Endothelial cell of umbilical vein (primary cell): ENCODE results near the gene ADCY9. TPM values are rescaled to one million over a fixed set of nuclear protein-coding genes. Genes with fewer than 3 reads are reported as not detected.
"Not testable (repeated sequence)": the region's sequence is repeated elsewhere in the genome, so short reads cannot be mapped to it uniquely, and the experiment has no call there.

Experiments
- BruUV-seq: library from RNA; stranded (reverse); fragments of 400-500 nt; replicated peaks from 2 replicates; lab custom pipeline; 2021; lab: Mats Ljungman, UMichigan
- CTCF ChIA-PET: fragments of 300-600, 350-600 bp; sonication (Branson Sonifier 250); formaldehyde crosslinking; loops from one replicate; lab custom pipeline; 2021; ENCODE audit warnings: antibody characterized with exemption, inconsistent platforms; lab: Charles Lee
- POLR2A ChIA-PET: fragments of 300-600, 350-600 bp; sonication (Branson Sonifier 250); formaldehyde crosslinking; loops from one replicate; lab custom pipeline; 2021; ENCODE audit warnings: antibody characterized with exemption, inconsistent platforms; lab: Charles Lee
- DNase-seq: peaks from one replicate; pipeline ENCODE4 v3.0.0-alpha.2; 2011; ENCODE audit warnings: low read depth, low spot score
- FAIRE-seq: peaks from 2 replicates; lab custom pipeline; 2011; peaks lifted over from hg19 to GRCh38; lab: Jason Lieb, UNC
- H2AFZ ChIP-seq: 2 replicates; pipeline ENCODE4 v1.6.0; 2012; ENCODE audit warnings: low read depth, low read length, control low read depth, inconsistent platforms
- H3K27ac ChIP-seq: 2 replicates; pipeline ENCODE4 v1.5.1; 2011; ENCODE audit warnings: low read depth, mild to moderate bottlenecking, control low read depth, low read length, moderate library complexity; ENCODE audit not compliant: insufficient read depth
- H3K27me3 ChIP-seq, 2 experiments: 2 replicates each; pipeline versions ENCODE4 v1.6.0 to v1.6.1; 2011; ENCODE audit warnings: low read length in 2 of 2, mixed read lengths in 1 of 2; ENCODE audit not compliant: control insufficient read depth in 2 of 2, insufficient read depth in 2 of 2
- H3K36me3 ChIP-seq, 2 experiments: 2 replicates in 1 of 2; 3 replicates in 1 of 2; pipeline ENCODE4 v1.5.1; 2011; ENCODE audit warnings: low read length in 2 of 2, mild to moderate bottlenecking in 1 of 2, moderate library complexity in 1 of 2; ENCODE audit not compliant: control insufficient read depth in 2 of 2, insufficient read depth in 2 of 2; ENCODE audit errors: extremely low read depth in 1 of 2
- H3K4me1 ChIP-seq: 3 replicates; pipeline ENCODE4 v1.5.1; 2011; ENCODE audit warnings: mild to moderate bottlenecking, low read length; ENCODE audit not compliant: control insufficient read depth, insufficient read depth; ENCODE audit errors: extremely low read depth
- H3K4me2 ChIP-seq: 2 replicates; pipeline ENCODE4 v1.6.1; 2011; ENCODE audit warnings: low read length, control low read depth, mixed read lengths; ENCODE audit not compliant: insufficient read depth
- H3K4me3 ChIP-seq, 3 experiments: fragments of 200-600 bp in 1 of 3; sonication (generic), shearing (Covaris generic) in 1 of 3; replicated peaks in 1 of 3; 2 replicates each; pipeline ENCODE4 v1.5.1; 2011 to 2016; ENCODE audit warnings: control low read depth in 3 of 3, low read length in 3 of 3, mild to moderate bottlenecking in 2 of 3, inconsistent platforms in 1 of 3, low read depth in 1 of 3, moderate library complexity in 1 of 3; ENCODE audit not compliant: insufficient read depth in 1 of 3
- H3K79me2 ChIP-seq: 2 replicates; pipeline ENCODE4 v1.6.0; 2012; ENCODE audit warnings: low read length, inconsistent platforms; ENCODE audit not compliant: control insufficient read depth, insufficient read depth
- H3K9ac ChIP-seq: replicated peaks from 2 replicates; pipeline ENCODE3; 2011; ENCODE audit warnings: low read length, control low read depth; ENCODE audit not compliant: insufficient read depth; ENCODE audit errors: extremely low read depth
- H3K9me1 ChIP-seq: replicated peaks from 3 replicates; pipeline ENCODE4 v1.6.0; 2011; ENCODE audit warnings: mild to moderate bottlenecking, low read length; ENCODE audit not compliant: control insufficient read depth, insufficient read depth; ENCODE audit errors: extremely low read depth
- H3K9me3 ChIP-seq: replicated peaks from 2 replicates; pipeline ENCODE4 v1.5.1; 2012; ENCODE audit warnings: low read length, inconsistent platforms; ENCODE audit not compliant: control insufficient read depth, insufficient read depth
- H4K20me1 ChIP-seq: replicated peaks from 2 replicates; pipeline ENCODE3; 2011; ENCODE audit warnings: mild to moderate bottlenecking, low read length; ENCODE audit not compliant: control insufficient read depth, insufficient read depth; ENCODE audit errors: extremely low read depth
- CTCF ChIP-seq, 2 donors: IDR thresholded peaks; 1 replicate in 1 of 2; 2 replicates in 1 of 2; pipeline ENCODE4 v1.5.1; 2011; ENCODE audit warnings: low read length in 2 of 2, mild to moderate bottlenecking in 2 of 2, moderate library complexity in 2 of 2, control low read depth in 1 of 2, inconsistent platforms in 1 of 2, low read depth in 1 of 2; ENCODE audit not compliant: insufficient read depth in 1 of 2; ENCODE audit errors: extremely low read depth in 1 of 2
- EZH2 ChIP-seq: IDR thresholded peaks from 2 replicates; pipeline ENCODE4 v1.6.1; 2012; ENCODE audit warnings: borderline replicate concordance, low read depth, mild to moderate bottlenecking, moderate library complexity, low read length, inconsistent platforms; ENCODE audit not compliant: severe bottlenecking
- FOS ChIP-seq: IDR thresholded peaks from 2 replicates; pipeline ENCODE4 v1.6.1; 2011; ENCODE audit warnings: mild to moderate bottlenecking, low read length, moderate library complexity, borderline replicate concordance; ENCODE audit not compliant: insufficient read depth
- GATA2 ChIP-seq: IDR thresholded peaks from 2 replicates; pipeline ENCODE4 v1.7.0; 2011; ENCODE audit warnings: low read depth, mild to moderate bottlenecking, moderate library complexity, mixed read lengths, low read length; ENCODE audit not compliant: insufficient read length, insufficient read depth
- JUN ChIP-seq: IDR thresholded peaks from 2 replicates; pipeline ENCODE4 v1.6.1; 2011; ENCODE audit warnings: borderline replicate concordance, low read depth; ENCODE audit not compliant: insufficient read length, insufficient read depth
- MYC ChIP-seq: IDR thresholded peaks from one replicate; pipeline ENCODE4 v1.6.1; 2011; ENCODE audit warnings: mild to moderate bottlenecking, low read depth, low read length
- dilution Hi-C: fragments of 300-500 bp; cut with MboI; formaldehyde crosslinking; loops from one replicate; pipeline ENCODE4 v1.15.0; 2019; ENCODE audit warnings: low sequenced_read_pairs; ENCODE audit not compliant: extremely low pct_ligation_motif_present
- intact Hi-C: fragments of 100-400 bp; cut with micrococcal nuclease; formaldehyde crosslinking; loops from one replicate; pipeline ENCODE4 v1.10.0; 2022
- polyA plus RNA-seq, 4 experiments: library from polyadenylated mRNA; depleted of rRNA in 3 of 4; stranded (reverse) in 3 of 4; unstranded in 1 of 4; fragments of >200 nt; gene quantifications; 2 replicates each; pipeline versions ENCODE4 v1.2.1 to v1.2.3, GENCODE V29; 2011 to 2012; ENCODE audit warnings: missing spikeins in 1 of 4
- total RNA-seq: library from RNA; stranded (reverse); gene quantifications from 2 replicates; pipeline ENCODE4 v1.2.3, GENCODE V29; 2021
- TF ChIP-seq, protein P1 (sequence below): IDR thresholded peaks from 2 replicates; pipeline ENCODE4 v1.6.1; 2011; ENCODE audit not compliant: insufficient read depth, insufficient read length

The ADCY9 gene
- total and polyA plus RNA-seq, 2 donors (not counting 3 experiments of a cell fraction or from before 2014, with no cell fraction given): 6.8 to 14.0 TPM

DNA sequence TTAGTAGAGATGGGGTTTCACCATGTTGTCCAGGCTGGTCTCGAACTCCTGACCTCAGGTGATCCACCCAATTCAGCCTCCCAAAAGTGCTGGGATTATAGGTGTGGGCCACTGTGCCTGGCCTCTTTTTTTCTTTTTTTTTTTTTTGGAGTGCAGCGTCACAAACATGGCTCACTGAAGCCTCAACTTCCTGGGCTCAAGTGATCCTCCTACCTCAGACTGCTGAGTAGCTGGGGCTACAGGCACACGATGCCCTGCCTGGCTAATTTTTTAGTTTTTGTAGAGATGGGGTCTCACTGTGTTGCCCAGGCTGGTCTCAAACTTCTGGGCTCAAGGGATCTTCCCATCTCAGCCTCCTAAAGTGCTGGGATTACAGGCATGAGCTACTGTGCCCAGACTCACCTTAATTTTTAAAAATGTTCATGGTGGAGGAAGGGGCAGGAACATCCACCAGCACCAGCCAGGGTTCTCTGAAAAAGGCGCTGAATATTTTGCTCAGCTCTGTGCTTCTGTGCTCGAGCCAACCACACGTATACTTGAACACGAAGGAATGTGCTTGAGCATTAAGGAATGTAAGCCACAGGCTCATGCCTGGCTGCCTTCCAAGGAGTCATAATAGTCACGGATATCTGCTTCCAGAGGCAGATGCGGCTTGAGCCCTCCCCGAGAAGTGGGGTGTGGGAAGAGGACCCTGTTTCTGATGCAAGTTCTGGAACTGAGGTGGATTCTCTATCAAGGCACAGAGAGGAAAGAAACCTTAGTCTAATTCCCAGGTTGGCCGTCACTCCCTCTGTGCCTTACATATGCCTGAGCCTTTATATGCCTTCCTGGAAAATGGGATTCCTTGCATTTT, 170.3 kb downstream of the ADCY9 start:
- Histone ChIP-seq H3K9ac (no peak overlapping the region), H3K9me3 (no peaks in the 10 kb centered on the region), H3K4me1 (peaks cover 19% of the 10 kb centered on the region), H3K79me2 (no peaks in the 10 kb centered on the region), H3K4me2 (no peak overlapping the region), H2AFZ (no peak overlapping the region), H3K27me3 (no peaks in the 10 kb centered on the region), H3K4me3 (no peak overlapping the region), H3K36me3 (no peaks in the 10 kb centered on the region), H4K20me1 (no peaks in the 10 kb centered on the region), H3K27ac (no peak overlapping the region), H3K9me1 (no peaks in the 10 kb centered on the region)
- POLR2A ChIA-PET: no interaction called here
- TF ChIP-seq JUN (no peak), MYC (no peak), FOS (no peak), GATA2 (no peak), CTCF (IDR thresholded peaks at IDR 0.05; ENCODE audit: extremely low read depth in 1 of 2, insufficient read depth in 1 of 2, low read depth in 1 of 2, low read length in 2 of 2) (no peak), EZH2 (no peak)
- TF ChIP-seq, protein P1, sequence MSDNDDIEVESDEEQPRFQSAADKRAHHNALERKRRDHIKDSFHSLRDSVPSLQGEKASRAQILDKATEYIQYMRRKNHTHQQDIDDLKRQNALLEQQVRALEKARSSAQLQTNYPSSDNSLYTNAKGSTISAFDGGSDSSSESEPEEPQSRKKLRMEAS: no peak
- CTCF ChIA-PET: interaction anchor here (2.3 kb wide), 1 partner anchor 308 kb away, joined by 7 read pairs; no protein-coding TSS in a partner anchor
- DNase-seq (peak; percentile 82), FAIRE-seq (peak; percentile 80)
- no TSS peak for BruUV-seq
- dilution Hi-C loops: no loop called here
- intact Hi-C loops: no loop called here

DNA sequence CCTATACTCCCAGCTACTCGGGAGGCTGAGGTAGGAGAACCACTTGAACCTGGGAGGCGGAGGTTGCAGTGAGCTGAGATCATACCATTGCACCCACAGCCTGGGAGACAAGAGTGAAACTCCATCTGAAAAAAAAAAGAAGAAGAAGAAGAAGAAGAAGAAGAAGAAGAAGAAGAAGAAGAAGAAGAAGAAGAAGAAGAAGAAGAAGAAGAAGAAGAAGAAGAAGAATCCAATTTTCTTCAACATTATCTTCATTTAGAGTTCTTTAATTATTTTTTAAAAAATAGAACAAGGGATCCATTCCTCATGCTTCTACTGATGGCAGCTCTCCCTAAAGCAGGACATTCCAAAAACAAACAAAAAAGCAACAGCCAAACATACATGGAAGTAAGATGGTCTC, 171.8 kb downstream of the ADCY9 start:
- FAIRE-seq, H3K4me2 ChIP-seq, H3K36me3 ChIP-seq, H2AFZ ChIP-seq, H3K9me3 ChIP-seq, H3K79me2 ChIP-seq, H3K27me3 ChIP-seq, H4K20me1 ChIP-seq, H3K9me1 ChIP-seq, dilution Hi-C loops, intact Hi-C loops, H3K4me3 ChIP-seq, H3K27ac ChIP-seq, H3K9ac ChIP-seq, POLR2A ChIA-PET, BruUV-seq, DNase-seq: not testable (repeated sequence)
- CTCF ChIA-PET: interaction anchor here (1.0 to 2.3 kb wide), 2 partner anchors 15 to 309 kb away, joined by 3 to 7 read pairs; no protein-coding TSS in a partner anchor
- peaks cover 11% of the 10 kb centered on the region for H3K4me1 ChIP-seq

- H3K9me1 ChIP-seq, H3K4me2 ChIP-seq, H4K20me1 ChIP-seq, H3K9me3 ChIP-seq, H3K9ac ChIP-seq, POLR2A ChIA-PET, BruUV-seq, H3K4me3 ChIP-seq, dilution Hi-C loops, H3K27ac ChIP-seq, H2AFZ ChIP-seq, DNase-seq, H3K79me2 ChIP-seq, FAIRE-seq, H3K27me3 ChIP-seq, CTCF ChIA-PET, intact Hi-C loops, H3K36me3 ChIP-seq: not testable (repeated sequence)
- peaks cover 11% of the 10 kb centered on the region for H3K4me1 ChIP-seq
Observed at GRCh38 chr16:3942146-3942545, 174.1 kb downstream of the ADCY9 start.
